SIG-M5 treated with dmso at 0.1 percent for 504 hours (cell line): Measurements from ENCODE around the gene DHX35.
A peak's percentile ranks its signal among the peaks of the same experiment; 100 is the strongest.

Experiments
- DNase-seq: peaks from one replicate; lab custom pipeline; 2025; ENCODE audit not compliant: unreplicated experiment; lab: John Stamatoyannopoulos, UW

The DHX35 gene, protein sequence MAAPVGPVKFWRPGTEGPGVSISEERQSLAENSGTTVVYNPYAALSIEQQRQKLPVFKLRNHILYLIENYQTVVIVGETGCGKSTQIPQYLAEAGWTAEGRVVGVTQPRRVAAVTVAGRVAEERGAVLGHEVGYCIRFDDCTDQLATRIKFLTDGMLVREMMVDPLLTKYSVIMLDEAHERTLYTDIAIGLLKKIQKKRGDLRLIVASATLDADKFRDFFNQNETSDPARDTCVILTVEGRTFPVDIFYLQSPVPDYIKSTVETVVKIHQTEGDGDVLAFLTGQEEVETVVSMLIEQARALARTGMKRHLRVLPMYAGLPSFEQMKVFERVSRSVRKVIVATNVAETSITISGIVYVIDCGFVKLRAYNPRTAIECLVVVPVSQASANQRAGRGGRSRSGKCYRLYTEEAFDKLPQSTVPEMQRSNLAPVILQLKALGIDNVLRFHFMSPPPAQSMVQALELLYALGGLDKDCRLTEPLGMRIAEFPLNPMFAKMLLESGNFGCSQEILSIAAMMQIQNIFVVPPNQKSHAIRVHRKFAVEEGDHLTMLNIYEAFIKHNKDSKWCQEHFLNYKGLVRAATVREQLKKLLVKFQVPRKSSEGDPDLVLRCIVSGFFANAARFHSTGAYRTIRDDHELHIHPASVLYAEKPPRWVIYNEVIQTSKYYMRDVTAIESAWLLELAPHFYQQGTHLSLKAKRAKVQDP

DNA sequence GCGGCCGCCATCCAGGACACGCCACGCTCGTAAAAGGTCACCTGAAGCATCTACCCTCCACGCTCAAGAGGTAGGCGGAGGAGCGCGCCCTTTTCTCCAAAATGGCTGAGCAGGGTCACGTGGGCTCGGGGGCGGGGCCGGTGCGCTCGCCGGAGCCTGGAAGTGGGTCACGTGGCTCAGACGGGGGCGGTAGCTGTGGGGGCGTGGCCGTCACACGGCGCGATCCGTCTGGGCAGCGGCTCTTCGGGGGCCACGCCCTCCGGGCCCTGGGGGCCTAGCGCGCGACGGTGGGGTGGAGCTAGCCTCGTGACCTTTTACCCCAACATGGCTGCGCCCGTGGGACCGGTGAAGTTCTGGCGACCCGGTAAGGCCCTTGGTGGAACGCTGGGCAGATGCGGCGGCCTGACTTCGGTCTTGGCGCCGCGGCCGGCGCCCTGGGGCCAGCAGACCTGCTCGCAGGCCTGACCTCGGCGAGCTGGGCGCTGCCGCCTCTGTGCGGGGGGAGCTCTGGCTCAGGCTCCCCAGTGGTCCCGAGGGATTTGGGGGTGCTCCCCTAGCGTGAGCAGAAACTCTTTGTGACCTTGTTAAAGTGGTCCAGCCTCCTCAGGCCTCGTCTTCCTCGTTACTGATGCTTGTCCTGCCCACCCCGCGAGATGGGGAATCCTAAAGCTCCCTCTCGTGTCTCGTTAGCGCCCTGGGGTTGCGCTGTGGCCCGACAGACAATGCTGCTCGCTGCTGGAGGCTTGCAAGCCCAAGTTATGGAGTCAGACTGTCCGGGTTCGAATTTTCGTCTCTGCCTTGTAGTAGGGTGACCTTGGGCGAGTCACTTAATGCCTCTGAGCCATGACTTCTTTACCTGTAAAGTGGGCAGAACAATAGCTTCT is at the start of gene DHX35:
DHX35 (plus strand) TSS at position 301 of the 884 bp plus-strand sequence; CDS start at position 325, 24 bp downstream.
- DNase-seq: peak; percentile 94

DNA sequence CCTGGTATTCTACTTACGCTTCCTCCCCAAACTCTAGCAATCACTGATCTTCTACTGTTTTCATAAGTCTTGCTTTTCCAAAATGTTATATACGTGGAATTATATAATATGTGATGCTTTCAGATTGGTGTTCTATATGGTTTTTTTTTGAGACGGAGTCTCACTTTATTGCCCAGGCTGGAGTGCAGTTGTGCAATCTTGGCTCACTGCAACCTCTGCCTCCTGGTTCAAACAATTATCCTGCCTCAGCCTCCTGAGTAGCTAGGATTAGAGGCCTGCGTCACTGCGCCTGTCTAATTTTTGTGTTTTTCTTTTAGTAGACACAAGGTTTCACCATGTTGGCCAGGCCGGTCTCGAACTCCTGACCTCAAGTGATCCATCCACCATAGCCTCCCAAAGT is 46.8 kb upstream of the DHX35 start:
- no peak for DNase-seq

DNA sequence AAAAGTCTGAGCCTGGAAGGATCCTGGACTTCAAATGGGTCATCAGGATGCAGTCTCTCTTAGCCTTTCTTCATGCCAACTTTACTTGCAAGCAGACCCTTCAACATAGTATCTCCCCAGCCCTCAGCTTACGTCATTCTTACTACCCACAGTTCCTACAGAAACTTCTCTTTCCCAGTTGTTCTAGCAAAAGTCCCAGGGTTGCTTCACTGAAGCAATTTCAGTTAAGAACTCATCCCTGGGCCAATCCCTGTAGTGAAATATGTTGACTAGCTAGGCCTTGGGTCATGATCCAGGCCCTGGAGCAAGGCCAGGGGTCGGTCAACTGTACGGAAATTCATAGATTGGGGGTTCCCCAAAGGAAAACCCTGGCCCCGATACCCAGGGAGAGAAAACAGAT is 44.5 kb upstream of the DHX35 start:
- DNase-seq: no peak

DNA sequence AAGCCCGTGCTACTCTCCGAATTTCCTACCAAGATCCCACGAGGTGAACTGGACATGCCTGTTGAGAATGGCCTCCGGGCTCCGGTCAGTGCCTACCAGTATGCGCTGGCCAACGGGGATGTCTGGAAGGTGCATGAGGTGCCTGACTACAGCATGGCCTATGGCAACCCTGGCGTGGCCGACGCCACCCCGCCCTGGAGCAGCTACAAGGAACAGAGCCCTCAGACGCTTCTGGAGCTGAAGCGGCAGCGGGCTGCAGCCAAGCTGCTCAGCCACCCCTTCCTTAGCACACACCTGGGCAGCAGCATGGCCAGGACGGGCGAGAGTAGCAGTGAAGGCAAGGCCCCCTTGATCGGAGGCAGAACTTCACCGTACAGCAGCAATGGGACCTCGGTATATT is 44.0 kb upstream of the DHX35 start:
- DNase-seq: no peak

DNA sequence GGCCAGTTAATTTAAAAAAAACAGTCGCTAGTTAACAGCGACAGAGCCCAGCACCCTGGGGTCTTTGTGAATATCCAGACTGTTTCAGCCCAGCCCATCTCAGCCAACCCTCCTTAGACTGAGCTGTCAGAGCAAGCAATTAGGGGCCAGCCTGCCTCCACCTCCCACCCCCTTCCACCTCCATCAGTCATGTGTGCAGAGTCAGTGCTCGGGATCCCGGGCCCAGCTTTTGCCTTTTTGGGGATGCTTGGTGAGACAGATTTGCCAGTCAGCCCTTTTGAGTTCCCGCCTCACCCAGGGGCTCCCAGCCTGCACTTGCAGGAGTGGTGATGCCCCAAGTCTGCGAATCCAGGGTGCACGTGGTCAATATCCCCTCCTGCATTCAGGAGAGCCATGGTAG is 42.5 kb upstream of the DHX35 start:
- no peak for DNase-seq

DNA sequence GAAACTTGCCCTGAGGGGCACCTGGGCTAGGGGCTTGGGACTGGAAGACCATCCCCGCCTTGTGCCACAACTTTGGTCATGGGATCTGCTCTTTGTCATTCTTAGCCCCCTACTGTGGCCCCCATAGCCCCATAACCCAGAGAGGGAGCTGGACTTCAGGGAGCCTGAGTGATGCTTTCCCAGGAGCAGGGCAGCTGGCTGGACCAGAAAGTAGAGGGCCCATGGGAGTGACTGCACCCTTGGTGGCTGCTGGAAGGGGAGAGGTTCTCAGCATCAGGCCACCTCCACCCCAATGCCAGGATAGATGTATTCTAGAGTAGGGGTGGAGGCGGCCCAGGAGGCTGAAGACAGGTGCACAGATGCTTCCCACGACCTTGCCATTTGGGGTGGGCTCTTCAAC is 41.7 kb upstream of the DHX35 start:
- DNase-seq: no peak

DNA sequence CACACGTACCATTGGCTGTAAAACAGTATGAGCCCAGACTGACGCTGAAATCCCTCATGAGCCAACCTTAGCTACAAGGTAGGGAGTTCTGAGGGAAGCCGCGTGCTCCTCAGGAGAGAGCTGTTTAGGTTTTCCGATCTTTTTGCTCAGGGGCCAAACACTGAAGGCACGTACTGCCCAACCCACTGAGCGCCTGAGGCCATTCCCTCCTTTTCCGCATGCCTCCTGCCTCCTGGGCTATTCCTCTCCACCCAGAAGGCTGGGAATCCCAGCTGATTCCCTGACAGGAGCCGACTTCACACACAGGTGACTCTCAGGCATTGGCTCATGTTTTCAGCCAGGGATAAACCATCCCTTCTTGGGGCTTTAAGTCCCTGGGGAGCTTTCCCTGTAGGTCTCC is 41.3 kb upstream of the DHX35 start:
- DNase-seq: no peak

DNA sequence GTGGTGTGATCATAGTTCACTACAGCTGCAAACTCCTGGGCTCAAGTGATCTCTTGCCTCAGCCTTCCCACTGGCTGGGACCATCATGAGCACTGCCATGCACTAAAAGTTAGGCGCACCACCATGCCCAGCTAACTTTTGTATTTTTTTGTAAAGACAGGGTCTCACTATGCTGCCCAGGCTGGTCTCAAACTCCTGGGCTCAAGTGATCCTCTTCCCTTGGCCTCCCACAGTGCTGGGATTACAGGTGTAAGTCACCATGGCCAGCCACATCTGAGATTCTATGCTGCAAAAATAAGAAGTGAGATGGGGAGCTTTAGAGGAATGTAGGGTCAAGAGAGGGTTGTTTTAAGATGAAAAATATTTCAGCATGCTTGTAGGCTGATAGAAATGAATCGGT is 37.4 kb upstream of the DHX35 start:
- DNase-seq: no peak

DNA sequence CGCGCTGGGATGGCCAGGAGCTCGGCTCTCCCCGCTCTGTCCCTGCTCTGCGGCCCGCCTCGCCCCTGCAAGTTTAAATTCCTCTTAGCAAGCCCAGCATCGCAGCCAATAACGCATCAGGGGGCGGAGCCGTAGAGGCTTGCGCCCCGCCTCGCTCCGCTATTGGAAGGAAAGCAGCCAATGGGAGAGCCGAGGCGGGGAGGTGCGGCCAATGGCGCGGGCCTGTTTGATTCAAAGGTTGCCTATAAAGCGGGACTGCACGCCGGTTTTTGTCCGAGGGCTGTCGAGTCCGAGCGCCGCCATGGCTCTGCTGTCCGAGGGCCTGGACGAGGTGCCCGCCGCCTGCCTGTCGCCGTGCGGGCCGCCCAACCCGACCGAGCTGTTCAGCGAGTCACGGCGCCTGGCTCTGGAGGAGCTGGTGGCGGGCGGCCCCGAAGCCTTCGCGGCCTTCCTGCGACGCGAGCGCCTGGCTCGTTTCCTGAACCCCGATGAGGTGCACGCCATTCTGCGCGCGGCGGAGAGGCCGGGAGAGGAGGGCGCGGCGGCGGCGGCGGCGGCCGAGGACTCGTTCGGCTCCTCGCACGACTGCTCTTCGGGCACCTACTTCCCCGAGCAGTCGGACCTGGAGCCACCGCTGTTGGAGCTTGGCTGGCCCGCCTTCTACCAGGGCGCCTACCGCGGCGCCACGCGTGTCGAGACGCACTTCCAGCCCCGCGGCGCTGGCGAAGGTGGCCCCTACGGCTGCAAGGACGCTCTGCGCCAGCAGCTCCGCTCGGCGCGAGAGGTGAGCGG is 35.8 kb upstream of the DHX35 start, which contains the start of gene FAM83D:
FAM83D (plus strand) TSS at position 276 of the 792 bp plus-strand sequence; CDS start at position 302, 26 bp downstream.
- DNase-seq: peak; percentile 98

DNA sequence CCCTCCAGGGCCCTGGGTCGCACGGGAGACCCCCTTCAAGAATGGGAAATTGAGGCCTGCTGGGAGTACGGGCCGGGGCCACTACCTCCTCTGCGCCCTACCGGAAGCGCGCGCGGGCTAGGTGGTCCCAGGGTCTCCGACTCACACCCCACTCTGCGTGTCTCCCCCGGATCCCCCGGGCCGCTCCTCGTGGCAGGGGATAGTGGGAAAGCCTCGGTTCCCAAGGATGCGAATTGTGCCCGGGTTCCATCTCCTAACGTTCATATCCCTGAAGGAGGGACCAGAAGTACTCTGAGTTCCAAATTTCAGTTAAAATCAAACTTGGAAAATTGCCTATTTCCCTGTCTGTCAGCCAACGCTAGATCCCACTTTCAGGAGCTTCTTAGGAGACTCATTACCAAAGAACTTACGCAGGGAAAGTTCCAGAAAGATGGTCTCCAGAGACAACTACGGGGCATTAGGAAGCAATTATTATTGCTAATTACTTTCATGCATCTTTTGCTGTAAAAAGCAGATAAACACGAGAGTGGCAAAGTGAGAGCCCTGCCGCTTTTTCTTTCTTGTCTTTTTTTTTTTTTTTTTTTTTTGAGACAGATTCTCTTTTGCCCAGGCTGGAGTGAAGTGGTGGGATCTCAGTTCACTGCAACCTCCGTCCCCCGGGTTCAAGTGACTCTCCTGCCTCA is 35.1 kb upstream of the DHX35 start:
- DNase-seq: no peak

DNA sequence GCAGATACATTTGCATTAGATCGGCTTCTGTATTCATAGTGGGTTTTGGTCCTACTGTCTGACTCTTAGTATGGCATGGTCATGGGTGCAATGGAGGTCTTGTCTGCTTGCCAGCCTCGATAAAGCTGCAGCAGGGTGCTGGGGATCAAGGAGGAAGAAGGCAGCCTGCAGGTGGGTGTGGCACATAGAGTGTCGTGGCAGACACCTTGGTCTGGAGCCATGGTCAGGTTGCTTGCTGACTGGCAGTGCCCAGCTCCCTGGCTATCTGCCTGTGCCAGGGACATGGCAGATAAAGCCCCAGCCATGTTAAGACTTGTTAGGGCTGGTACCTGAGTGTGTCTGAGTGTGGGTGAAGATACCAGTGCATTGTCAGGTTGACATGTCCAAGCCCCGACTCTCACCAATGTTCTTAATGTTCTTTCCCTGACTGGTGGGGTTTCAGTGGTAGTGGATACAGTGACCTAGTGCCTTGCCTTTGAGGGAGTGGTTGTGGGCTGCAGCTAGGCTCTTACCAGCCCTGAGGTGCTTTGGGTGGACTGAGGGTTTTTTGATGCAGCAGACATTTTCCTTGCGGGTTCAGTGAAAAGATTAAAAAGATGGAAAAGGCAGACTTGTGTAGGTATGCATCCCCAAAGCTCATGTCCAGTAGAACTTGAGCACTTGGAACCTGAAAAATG is 34.1 kb upstream of the DHX35 start:
- peak; percentile 36 for DNase-seq

DNA sequence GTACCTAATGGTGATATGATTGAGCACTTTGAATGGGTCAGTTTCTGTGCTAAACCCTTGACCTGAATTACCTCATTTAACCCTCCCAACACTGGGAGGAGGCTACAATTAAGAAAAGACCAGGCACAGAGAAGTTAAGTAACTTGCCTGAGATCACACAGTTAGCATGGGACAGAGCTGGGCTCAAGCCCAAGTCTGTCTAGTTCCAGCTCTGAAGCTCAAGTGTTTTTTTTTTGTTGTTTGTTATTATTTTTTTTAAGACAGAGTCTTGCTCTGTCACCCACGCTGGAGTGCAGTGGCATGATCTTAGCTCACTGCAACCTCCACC is 31.9 kb upstream of the DHX35 start:
- DNase-seq: no peak

DNA sequence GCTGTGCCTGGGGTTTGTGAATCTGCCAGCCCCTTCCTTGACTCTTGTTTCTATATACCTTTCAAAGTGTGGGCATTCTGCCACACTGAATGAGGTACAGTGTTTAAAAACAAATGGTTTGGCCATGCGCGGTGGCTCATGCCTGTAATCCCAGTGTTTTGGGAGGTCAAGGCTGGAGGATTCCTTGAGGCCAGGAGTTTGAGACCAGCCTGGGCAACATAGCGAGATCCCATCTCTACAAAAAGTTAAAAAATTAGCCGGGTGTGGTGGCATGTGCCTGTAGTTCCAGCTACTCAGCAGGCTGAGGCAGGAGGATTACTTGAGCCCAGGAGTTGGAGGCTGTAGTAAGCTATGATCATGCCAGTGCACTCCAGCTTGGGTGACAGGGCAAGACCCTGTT is 30.2 kb upstream of the DHX35 start:
- no peak for DNase-seq

DNA sequence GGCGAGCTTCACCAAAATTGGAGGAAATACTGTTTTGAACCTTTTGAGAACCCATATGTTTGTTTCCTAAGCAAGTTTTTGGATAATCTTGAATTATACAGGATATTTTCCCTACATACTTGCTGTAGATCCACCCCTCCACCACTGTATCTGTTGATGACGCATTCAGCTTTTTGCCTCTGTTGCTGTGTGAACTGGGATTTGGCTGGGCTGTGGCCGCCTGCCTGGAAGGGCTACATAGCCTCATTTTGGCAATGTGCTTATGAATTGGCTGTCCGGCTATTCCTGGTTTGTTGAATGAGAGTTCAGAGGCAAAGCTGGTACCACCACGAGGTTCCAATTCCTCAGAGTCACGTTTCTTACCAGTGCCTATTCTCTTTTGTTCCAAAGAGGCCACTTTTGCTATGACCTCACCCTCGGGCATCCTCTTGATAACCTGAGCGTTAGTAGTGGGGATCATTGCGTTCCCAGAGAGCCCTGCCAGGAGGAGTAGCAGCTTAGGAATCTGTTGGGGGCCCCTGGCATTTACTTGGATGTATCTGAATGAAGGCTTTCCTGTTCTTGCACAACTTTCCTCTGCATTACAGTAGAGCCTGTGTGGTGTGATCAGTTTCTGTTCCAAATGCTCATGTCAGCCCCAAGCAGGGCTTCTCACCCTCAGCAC is 29.6 kb upstream of the DHX35 start:
- DNase-seq: peak; percentile 42

DNA sequence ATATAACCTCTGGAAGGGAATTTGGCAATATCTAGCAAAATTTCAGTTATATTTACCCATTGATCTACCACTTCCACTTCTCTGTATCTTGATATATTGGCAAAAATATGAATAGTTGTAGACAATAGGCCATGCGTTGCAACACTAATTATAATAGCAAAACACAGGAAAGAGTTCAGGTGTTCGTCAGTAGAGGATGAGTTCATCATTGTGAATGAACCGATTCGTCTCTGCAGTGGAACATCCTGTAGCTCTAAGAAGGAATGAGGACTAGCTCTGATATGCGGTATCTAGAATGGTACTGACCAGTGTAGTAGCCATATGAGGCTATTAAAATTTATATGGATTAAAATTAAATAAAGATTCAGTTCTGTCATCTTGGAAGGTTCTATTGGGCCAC is 27.6 kb upstream of the DHX35 start:
- DNase-seq: no peak

DNA sequence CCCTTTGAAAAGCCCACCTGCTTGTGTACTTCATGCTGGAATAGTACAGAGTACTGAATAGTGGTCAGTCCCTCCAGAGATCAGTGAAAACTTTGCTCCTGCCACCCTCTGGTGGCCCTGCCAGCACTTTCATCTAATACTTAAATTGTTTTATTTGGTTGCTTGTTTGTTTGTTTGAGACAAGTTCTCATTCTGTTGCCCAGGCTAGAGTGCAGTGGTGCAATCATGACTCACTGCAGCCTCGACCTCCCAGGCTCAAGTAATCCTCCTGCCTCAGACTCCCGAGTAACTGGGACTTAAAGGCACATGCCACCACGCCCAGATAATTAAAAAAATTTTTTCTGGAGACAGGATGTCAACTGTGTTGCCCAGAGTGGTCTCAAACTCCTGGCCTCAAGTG is 26.9 kb upstream of the DHX35 start:
- no peak for DNase-seq

DNA sequence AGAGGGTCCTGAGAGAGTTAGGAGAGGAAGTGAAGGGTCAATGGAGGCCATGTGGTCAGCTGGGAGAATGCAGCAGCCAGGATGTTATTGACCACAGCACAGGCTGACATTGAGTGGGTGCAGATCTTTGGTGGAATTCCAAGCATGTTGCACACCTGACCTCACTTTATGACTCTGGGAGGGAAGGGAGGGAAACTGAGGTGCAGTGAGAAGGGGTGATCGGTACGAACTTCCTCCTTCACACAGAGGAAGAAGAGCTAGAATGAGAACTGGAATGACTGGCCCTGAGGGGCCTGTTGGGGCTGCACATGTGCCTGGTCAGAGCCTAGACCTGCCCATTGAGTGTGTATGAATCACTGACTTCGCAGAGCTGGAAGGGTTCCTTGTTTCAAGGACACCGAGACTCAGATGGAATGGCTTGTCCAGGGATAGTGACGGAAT is 26.2 kb upstream of the DHX35 start:
- DNase-seq: no peak

DNA sequence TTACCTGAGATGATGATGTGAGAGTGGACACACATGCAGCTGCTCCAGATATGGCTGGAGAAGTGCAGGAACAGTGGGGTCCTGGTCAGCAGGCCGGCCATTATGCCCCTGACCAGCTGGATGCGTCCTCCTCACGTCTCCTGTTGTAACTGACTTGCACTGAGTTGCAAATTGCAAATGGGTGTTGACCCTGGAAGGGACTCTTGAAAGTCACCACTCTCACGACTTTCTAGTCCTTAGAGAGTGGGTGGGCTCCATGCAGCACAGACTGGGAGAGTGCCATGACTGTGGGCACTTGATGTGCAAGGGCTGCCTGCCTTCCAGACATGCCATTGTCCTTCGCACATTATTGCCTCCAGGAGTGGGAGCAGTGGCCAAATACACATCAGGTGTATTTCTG is 25.1 kb upstream of the DHX35 start:
- no peak for DNase-seq

DNA sequence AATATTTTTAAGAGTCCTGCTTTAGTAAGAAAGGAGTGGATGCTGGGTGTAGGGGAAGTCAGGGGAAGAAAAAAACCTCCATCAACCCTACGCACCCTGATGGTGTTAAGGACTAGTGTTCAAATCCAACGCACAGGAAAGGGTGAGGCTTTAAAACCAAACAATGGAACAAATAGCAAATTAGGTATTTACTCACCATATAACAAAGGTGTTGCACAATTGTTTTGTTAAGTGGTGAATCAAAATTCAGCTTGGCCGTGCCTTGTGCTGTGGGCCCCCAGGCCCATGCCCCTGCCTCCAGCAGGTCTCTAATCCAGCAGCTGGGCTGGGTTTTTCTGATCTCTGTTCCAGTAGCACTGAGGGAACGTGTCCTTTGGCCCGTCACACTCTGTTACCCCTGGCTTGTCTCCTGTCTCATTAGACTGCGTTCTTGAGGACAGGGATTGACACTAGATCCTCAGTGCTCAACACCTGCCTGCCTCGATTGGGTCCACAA is 24.1 kb upstream of the DHX35 start:
- no peak for DNase-seq
